Breast epithelium (tissue), 3 donors: ENCODE data around the gene CYB5D1.

Experiments
- POLR2A ChIP-seq: fragments of 450-650 bp; IDR thresholded peaks from one replicate; pipeline ENCODE4 v1.6.1; 2016; ENCODE audit warnings: antibody characterized with exemption, mild to moderate bottlenecking, moderate library complexity
- TF ChIP-seq, protein P1 (sequence below), 3 donors: fragments of 450-650 bp; IDR thresholded peaks; one replicate each; pipeline ENCODE4 v1.5.1; 2016 to 2017; ENCODE audit warnings: antibody characterized with exemption in 3 of 3, mild to moderate bottlenecking in 3 of 3, moderate library complexity in 3 of 3

DNA sequence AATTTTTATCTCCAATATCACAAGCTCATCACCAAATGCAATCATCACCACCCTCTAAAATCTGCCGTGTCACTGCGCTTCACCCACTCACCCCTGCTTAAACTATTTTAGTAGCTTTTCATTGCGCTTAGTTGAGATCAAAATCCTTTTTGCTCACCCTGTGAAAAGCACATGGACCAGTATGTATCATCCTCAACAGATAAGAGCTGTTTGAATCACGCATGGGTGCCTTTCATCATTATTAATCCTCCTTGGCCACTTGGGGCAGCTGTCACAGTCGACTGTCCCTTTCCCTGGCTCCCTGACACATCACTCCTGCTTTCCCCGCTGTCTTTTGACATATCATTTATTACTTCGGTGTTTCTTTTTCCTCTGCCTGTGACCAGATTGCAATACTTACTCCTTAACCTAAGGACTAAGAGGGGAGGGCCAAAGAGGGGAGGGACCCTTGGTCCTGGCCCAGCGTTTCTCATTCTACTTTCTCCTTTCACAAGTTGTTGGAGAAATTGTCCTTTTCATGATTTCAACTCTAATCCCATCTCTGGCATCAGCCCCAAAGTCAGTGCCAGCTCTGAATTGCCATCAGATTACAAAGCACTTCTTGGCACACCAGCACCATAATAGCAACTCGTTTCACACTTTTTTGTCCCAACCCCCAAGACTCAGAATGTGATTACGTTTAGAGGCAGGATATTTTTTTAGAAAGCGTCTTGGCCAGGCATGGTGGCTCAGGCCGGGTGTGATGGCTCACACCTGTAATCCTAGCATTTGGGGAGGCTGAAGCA, 32.4 kb upstream of the CYB5D1 start:
- TF ChIP-seq, protein P1, sequence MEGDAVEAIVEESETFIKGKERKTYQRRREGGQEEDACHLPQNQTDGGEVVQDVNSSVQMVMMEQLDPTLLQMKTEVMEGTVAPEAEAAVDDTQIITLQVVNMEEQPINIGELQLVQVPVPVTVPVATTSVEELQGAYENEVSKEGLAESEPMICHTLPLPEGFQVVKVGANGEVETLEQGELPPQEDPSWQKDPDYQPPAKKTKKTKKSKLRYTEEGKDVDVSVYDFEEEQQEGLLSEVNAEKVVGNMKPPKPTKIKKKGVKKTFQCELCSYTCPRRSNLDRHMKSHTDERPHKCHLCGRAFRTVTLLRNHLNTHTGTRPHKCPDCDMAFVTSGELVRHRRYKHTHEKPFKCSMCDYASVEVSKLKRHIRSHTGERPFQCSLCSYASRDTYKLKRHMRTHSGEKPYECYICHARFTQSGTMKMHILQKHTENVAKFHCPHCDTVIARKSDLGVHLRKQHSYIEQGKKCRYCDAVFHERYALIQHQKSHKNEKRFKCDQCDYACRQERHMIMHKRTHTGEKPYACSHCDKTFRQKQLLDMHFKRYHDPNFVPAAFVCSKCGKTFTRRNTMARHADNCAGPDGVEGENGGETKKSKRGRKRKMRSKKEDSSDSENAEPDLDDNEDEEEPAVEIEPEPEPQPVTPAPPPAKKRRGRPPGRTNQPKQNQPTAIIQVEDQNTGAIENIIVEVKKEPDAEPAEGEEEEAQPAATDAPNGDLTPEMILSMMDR (IDR thresholded peaks at IDR 0.05) = no peak
- TF ChIP-seq POLR2A = no peak
